GM19467 (cell line): ENCODE data around the gene PAXX.

ENCODE experiments used
- ATAC-seq: cut with Tn5 transposase; IDR thresholded peaks from one replicate; pipeline ENCODE4 v1.9.1; 2021; ENCODE audit warnings: mild to moderate bottlenecking, moderate library complexity; ENCODE audit not compliant: unreplicated experiment

The PAXX gene

GRCh38 chr9:136991993-136992818, at the start of gene PAXX:
PAXX (plus strand) TSS chr9:136992422; CDS start chr9:136992444, 22 bp downstream.
- ATAC-seq, result peak; percentile 64

GRCh38 chr9:136942881-136943230, 49.4 kb upstream of the PAXX start:
- ATAC-seq, result no peak

- peak; percentile 18 for ATAC-seq
Measured at GRCh38 chr9:136943291-136944211, 48.7 kb upstream of the PAXX start.

- ATAC-seq, result peak; percentile 31
Measured at GRCh38 chr9:136944212-136944518, 48.1 kb upstream of the PAXX start.

GRCh38 chr9:136944519-136945332, 47.5 kb upstream of the PAXX start, which contains the start of the genes C8G and FBXW5:
C8G (plus strand) TSS chr9:136945243; CDS start chr9:136945321, 78 bp downstream.
FBXW5 (minus strand) TSS chr9:136944738; CDS start chr9:136944083, 655 bp downstream.
- ATAC-seq, result peak; percentile 70

GRCh38 chr9:136945333-136946227, 46.6 kb upstream of the PAXX start:
- ATAC-seq, result no peak

- ATAC-seq, result no peak
Measured at GRCh38 chr9:136946228-136947027, 45.8 kb upstream of the PAXX start.

GRCh38 chr9:136947028-136947891, 45.0 kb upstream of the PAXX start:
- no peak for ATAC-seq

GRCh38 chr9:136947955-136948510, 44.2 kb upstream of the PAXX start:
- ATAC-seq, result no peak

- ATAC-seq, result no peak
Measured at GRCh38 chr9:136949239-136949816, 42.9 kb upstream of the PAXX start.

GRCh38 chr9:136949817-136950655, 42.2 kb upstream of the PAXX start:
- peak; percentile 70 for ATAC-seq

GRCh38 chr9:136950656-136951276, 41.5 kb upstream of the PAXX start:
- no peak for ATAC-seq

- no peak for ATAC-seq
Measured at GRCh38 chr9:136951541-136952320, 40.5 kb upstream of the PAXX start, which contains the start of gene LCN12. LCN12 (plus strand) TSS chr9:136952273; CDS start chr9:136952328, 55 bp downstream.

GRCh38 chr9:136952321-136952850, 39.8 kb upstream of the PAXX start:
- no peak for ATAC-seq
